Hematopoietic multipotent progenitor cell treated with erythropoietin and hydrocortisone succinate and interleukin-3 and kit ligand, for 17 days (in vitro differentiated cells): Measurements from ENCODE around the gene CLSTN2.

Source experiments
- DNase-seq: peaks from one replicate; pipeline ENCODE4 v3.0.0-alpha.2; 2015; ENCODE audit warnings: low spot score

Gene CLSTN2

DNA sequence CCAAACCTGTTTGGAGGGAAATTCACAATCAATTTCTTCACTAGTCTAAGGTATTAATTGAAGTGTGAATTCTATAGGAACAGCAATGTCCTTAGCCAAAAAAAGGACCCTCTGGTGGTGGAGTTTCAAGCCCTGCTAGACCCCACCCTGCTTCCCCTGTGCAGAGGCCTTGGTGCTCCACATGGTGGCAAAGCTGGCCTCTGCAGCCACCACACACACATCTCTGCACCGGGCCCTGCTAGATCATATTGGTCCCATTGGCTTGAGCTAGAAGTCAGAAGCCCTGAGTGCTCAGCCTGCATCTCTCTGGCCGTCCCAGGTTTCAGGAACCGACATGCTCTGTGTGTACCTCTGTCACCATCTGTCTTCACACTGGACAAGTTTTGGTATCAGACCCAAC, 522.0 kb downstream of the CLSTN2 start:
- DNase-seq, result no peak

DNA sequence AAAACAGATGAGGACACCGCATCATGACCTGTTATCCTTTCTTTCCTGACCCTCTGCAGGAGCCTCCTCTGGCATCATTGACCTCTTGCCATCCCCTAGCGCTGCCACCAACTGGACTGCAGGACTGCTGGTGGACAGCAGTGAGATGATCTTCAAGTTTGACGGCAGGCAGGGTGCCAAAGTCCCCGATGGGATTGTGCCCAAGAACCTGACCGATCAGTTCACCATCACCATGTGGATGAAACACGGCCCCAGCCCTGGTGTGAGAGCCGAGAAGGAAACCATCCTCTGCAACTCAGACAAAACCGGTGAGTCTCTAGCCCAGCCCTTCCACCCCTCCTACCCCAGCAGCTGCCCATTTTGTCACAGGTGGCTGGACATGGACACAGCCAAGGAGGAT, 524.5 kb downstream of the CLSTN2 start:
- DNase-seq, result no peak

DNA sequence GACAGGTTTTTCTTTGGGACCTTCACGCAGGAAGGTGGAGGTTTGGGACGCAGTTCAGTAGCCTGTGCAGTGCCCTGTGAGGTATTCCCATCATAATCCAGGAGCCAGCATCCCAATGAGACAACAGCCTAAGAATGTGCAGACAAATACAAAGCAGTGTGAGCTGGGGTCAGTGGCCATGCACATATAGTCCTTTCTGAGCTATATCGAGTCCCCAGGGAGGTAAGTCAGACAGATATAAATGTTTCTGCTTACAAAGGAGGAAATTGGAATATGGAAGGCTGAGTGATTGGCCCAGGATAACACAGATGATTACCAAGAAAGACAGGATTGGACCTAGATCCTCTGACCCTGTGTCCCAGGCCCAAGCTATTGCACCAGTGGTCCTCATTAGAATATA, 526.3 kb downstream of the CLSTN2 start:
- no peak for DNase-seq

DNA sequence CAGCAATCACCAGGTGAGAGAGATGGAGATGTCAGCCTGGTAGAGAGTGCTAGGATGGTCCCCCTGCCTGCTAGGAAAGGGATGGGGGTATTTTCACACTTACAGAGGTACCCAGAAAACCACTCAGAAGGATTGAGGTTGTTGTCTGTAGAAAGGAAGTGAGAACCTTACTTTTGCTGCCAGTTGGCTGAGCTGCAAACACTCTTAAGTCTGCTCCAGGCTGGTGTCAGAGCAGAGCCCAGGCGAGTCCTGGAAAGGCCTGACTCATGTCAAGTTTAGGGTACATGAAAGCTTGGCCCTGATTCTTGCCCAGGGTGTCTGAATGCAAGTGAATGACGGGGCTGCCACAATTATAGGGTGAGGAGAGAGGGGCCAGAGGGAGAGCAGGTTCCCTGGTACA, 528.4 kb downstream of the CLSTN2 start:
- DNase-seq, result no peak

DNA sequence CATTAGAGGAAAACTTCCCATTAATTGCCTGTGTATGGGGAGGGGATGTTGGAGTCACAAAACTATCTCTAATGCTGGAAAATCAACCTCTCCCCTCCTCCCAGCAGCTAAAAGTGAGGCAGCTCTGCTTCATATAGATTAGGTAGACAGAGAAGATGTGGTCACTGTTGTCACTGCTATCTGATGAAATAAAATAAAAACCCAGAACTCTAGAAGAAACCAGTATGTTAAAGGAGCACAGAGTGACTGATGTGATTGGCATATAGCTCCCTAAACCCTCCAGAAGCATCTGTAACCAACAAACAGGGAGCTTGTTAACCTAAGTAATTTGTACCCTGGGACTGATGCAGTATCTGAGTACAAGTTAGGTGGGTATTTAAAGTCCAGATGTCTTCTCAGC, 531.0 kb downstream of the CLSTN2 start:
- DNase-seq, result no peak

DNA sequence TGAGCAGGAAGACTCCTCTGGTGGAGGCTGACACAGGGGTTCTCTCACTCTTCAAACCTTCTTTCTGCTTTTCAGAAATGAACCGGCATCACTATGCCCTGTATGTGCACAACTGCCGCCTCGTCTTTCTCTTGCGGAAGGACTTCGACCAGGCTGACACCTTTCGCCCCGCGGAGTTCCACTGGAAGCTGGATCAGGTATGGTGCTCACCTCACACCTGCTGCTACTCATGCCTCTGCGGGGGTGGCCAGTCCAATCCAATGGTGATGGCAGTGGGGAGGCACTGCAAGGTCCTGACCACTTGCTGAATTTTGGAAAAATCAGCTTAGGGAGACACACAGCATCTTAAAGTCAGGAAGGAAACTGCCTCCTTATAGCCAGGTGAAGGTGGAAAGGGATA, 531.5 kb downstream of the CLSTN2 start:
- DNase-seq, result no peak

DNA sequence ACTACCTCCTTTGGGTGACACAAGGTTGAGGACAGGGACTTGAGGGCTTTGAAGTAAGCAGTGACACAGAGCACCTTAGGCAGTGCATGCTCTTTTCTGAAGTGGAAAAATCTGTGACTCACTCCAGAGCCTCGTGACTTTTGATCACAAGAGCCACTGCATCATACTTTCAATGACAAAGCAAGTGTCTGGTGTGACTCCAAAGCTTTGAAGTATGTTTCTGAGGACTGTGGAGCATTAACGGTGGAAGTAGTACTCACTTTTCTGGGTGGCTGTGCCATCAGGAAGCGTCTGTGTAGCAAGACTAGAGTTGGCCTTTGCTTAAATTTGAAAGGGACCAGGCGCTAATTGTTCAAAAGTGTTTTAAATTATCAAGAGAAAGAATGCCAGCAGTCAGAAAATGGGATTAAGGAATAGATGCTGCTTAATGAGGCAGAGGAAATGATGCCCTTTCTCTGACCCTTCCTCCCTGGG, 532.2 kb downstream of the CLSTN2 start:
- DNase-seq, result no peak

DNA sequence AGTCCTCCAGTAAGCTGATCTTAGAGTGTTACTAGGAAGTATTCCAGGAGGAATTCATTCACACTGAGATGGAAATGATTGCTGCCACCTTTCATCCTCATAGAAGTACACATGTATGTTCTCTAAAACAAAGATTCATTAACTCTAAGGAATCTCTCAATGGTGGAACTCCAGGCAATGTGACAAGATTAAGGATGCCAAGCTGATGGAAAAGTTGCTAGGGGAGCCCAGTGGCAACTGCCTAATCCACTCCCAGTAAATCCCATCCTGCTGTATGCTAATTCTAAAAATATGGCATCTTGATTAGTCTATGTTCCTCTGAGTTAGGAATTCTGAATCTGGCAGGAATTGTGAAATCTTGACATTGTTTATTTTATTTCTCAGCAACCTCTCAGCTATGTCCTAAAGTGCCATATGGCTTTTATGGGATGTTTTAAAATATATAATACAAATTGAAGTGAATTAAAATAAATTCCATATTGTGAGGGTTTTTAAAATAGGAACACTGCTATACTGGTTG, 532.9 kb downstream of the CLSTN2 start:
- DNase-seq, result no peak

DNA sequence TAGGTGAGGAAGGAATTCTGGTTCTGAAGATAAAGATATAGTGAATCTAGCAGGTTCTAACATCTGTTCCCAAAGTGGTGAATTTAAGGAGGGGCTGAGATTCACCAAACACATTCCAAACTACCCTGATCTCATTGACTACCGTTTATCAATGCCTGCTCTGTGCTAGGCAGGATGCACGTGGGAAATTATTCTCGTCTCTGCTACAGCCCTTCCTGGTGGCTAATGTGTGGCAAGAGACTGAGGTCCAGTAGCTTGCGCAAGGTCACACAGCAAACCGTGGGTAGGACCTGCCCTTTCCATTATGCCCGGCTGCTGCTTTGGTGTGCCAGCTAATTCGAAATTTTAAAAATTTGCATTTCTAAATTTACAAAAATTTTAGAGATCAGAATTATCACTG, 533.4 kb downstream of the CLSTN2 start:
- no peak for DNase-seq

DNA sequence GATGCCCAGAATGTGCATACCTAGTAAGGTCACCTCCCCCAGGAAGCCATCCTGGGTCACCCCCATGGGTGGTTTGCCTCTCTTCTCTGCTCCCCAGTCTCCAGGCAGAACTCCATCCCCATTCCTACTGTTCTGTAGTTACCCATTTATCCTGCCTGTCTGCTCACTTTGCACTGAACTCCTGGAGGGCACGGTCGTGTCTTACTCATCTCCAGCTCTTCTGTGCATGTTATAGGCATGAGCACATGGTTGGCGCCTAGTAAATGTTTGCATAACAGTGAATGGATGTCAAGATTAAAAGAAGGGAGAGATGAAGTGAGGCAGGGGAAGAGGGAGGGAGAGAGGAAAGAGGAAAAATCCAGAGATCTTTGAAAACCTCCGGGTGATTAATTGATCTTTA, 534.5 kb downstream of the CLSTN2 start:
- no peak for DNase-seq

DNA sequence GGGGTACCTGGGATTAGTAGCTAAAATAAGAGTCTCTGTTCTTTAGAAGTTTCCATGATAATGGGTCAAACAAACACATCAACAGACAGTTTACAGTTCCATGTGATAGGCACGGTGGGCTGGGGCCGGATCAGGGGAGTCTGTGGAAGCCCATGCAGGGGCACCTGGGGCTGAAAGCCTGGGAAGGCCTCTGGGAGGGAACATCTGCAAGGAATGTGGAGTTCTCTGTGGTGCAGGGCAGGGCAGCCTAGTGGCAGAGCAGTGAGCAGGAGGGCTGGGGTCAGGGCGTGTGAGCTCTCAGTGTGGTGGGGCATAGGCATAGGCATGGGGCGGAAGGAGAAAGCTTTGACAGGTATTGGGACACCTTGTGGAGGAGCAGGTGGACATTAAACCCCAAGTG, 535.2 kb downstream of the CLSTN2 start:
- no peak for DNase-seq

DNA sequence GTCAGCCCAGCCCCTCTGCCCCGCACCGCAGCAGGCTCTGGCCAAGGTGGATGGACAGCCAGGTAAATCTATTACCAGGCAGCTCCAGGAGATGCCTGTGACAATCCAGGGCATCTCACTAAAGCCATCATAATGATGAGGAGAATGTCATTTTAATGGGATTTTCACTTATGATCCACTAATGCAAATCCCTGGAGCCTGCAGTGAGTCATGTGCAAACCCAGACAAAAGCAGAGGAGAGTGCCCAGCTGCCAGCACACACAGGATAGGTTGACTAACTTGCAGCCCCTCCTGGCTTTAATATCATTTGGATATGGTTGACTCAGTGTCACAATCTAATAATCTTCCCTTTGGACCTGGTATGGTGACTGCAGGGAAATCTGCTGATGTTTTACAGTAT, 536.0 kb downstream of the CLSTN2 start:
- DNase-seq, result no peak

DNA sequence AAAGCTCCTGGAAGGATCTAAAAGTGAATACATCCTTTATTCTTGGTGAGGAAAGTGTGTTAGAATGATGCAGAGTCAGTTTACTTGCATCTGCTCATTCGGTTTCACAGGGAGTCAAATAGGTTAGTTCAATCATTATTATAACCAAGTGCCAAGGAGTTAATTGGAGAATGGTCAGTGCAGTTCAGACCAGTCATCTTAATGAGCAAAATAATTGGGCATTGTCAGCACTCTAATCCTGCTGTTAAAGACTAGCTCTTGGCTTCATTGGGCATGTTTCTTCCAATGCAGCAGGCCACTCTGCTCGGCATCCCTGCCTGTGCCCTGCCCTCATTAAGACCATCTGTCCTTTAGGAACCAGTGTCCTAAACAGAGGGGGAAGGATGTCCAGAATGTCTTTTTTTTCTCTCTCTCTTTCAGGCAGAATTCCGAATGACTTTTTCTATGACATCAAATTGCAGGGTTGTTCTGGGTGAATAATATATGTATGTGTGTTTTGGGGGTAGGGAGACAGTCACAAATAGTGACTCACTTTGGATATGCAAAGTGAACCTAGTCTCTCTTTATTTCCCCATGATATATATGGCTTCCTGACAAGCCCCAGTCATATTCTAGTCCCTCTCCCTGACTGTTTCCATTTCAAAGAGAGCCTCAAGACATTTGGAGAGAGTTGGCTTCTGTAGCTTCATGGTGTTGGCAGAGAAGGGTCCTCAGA, 537.5 kb downstream of the CLSTN2 start:
- DNase-seq, result no peak

DNA sequence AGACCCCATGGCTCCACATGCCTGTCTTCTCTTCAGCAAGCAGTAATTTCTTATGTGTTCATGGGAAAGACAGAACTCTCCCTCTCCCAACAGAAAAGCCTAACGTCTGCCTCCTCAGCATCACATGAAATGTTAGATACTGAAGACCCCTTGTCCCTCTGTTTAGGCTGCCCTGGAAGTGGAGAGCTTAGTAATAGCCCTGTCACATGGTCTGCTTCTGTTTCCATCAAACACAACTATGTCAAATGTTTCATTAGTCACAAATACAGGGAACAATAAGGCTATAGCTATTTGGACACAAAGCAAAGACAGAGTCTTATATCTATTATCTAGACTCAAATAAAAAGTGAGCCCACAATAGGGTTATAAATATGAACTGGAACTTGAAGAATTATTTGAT, 552.6 kb downstream of the CLSTN2 start:
- no peak for DNase-seq

DNA sequence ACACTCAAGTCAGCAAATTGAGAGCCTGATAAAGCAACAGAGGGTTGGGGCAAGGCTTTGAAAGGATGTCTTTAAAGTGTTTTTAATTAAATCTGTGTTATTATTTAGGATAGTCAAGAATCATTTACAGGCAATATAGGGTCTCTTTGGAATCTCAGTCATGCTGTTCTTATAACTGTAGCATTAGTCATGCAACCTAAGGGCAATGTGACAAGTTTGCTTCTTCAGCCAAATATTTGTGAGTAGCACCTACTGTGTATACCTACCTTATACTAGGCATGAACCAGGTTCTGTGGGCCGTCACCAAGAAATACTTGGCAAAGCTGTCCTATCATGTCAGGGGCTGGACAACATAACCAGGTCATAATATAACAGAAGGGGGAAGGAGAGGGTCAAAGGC, 558.3 kb downstream of the CLSTN2 start:
- DNase-seq, result no peak

DNA sequence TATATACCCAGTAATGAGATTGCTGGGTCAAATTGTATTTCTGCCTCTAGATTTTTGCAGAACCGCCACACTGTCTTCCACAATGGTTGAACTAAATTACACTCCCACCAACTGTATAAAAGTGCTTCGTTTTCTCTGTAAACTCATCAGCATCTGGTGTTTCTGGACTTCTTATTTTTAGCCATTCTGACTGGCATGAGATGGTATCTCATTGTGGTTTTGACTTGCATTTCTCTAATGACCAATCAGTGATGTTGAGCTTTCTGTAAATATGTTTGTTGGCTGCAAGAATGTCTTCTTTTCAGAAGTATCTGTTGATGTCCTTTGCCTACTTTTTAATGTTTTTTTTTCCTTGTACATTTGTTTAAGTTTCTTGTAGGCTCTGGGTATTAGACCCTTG, 560.0 kb downstream of the CLSTN2 start:
- DNase-seq, result no peak

DNA sequence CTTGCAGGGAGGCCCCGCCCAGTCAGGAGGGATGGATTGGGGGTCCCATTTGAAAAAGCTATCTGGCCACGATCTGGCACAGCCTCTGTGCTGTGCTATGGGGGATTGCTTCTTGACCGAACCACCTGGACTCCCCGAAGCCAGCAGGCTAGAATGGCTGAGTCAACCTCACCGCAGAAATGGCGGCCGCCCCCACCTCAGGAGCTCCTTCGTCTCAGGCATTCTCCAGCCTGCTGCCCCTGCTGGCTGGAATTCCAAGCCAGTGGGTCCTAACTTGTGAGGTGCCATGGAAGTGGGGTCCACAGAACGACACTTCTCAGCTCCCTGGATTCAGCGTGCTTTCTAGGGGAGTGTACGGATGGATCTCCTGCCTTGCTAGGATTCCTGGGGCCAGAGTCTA, 562.3 kb downstream of the CLSTN2 start:
- DNase-seq, result no peak

DNA sequence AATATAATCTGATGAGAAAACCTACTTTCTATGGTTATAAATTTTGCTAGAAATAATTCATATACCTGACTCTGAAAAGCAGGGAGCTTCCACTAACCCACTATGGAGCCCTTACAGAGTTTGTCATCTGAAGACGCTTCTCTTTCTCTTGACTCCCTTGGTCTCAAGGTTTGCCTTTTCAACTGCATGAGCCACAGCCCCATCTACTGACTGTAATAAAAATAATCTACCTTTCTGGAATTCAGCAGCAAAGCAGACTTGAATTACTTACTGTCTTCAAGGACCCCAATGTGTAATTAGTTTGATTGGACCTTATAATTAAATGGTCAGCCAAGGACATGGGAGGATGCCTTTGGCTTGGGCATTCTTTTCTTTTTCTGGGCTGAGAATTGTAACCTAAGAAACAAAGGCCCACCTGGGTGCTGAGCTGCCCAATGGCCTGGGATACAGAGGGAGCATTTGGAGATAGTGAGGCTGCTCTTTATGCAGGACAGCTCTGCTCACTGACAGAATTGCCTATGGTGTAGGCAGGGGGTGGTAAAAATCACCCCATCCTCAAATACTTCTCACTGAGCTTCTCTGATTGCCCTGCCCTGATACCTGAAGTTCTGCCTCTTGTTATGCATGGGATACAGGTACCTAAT, 564.3 kb downstream of the CLSTN2 start:
- DNase-seq, result no peak

DNA sequence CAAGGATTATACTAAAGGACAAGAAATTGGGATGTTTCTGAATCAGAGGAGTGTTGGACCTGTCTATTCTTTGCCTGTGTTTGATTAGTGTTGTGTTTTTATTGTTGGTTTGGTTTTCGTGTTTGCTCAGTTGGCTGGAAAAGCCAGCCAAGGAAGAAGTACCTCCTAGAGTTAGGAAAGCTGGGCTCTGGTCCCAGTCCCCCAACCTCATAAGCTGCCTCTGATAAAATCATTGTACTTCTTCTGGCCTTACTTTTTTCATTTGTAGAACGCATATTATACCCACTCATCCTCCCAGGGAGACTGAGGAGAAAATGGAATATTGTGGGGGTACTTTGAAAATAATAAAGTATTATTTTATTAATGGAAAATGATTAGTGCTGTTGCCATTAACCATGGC, 565.5 kb downstream of the CLSTN2 start:
- DNase-seq, result no peak

DNA sequence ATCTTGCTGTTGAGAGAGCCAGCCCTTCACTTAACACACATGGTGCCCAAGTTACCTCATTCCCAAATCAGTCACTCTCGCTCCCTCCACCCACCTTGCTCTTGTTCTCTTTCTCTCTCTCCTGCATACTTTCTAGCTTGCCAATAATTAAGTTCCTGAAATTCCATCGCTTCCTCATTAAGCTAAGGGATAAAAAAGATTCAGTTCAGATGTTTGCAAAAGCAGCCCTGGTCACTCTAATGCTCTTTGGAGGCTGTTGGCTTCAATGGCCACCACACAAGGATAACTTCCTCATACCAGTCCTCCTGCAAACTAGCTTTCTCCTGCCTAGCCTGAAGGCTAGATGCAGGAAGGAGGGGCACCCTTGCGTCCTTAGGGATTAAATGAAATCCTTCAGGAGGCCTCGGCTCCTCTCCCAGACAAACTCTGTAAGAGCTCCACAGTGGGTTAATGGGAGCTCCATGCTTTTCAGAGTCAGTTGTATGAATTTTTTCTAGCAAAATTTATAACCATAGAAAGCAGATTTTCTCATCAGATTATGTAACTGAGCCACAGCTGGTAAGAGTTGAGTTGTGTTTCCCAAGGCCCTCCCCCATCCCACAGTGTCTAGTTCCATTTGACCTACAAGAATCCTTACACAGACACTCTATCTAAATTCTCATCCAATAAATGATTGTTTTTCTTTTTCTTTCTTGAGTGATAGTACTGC, 566.2 kb downstream of the CLSTN2 start:
- DNase-seq, result no peak

DNA sequence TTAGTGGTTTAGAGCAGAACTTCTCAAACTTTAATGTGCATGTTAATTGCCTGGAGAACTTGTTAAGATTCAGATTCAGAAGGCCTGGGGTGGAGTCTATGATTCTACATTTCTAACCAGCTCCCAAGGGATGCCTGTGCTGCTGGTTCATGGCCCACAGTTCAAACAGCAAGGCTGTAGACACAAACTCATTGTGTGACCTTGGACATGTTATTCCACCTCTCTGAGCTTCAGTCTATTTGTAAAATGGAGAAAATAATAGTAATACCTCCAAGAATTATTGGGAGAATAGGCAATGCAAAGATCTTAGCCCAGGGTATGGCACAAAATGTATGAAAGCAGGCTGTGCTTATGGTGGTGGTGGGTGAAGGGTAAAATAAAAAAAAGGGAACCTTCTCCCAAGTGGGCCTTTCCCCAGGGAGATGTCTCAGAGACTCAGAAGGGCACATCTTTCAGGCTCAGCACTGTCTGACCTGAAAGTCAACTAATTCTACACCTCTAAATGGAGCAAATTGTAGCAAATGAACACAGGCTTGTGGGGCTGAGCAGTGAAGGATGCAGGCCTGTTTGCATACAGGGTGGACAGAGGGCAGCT, 566.9 kb downstream of the CLSTN2 start:
- no peak for DNase-seq

DNA sequence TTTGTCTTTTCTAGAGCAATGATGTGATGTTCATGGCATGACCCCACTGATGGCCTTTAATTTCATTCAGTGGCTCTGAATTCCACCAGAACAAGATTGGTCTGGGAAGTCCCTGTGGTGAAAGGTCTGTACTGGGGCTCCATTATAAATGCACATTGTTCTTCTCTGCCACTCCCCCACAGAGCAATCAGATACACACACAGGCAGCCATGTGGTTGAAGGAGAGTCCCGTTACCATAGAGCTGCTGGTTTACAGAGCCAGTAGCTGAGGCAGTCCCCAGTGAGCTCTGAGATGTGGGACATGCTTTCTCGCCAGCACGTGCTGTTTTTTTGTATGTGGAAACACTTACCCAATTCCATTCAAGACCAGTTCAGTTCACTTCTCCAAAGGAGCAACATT, 570.2 kb downstream of the CLSTN2 start:
- no peak for DNase-seq

DNA sequence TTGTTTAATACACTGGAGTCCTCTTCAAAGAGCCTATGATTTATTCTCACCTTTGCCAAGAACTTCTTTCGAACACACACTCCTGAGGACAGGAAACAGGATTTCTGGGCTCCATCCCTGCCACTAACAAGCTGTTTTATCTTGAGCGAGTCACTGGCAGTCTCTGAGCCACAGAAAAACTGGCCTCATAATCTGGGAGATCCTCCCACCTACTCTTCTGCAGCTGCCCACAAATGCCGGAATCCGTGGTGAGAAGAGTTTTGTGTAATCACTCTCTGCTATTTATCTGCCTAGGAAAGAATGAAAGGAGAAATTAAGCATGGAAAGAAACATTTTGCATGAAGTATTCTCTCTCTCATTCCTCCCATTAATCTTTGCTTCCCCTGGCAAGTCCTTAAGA, 570.9 kb downstream of the CLSTN2 start:
- DNase-seq, result no peak
